KMS-11 (cell line): ENCODE results near the gene GRK4.

Experiments
- H2AFZ ChIP-seq: fragments of 200-600 bp; sonication (generic); 2 replicates; pipeline ENCODE4 v1.6.1; 2016; ENCODE audit warnings: antibody characterized with exemption, mixed run types, low read depth
- H3K27ac ChIP-seq: fragments of 200-600 bp; sonication (generic); 2 replicates; pipeline ENCODE4 v1.6.1; 2016; ENCODE audit warnings: mild to moderate bottlenecking, mixed run types
- H3K27me3 ChIP-seq: fragments of 200-600 bp; sonication (generic); 2 replicates; pipeline ENCODE4 v1.6.1; 2017; ENCODE audit warnings: mild to moderate bottlenecking, low read depth, mixed run types, moderate library complexity; ENCODE audit not compliant: insufficient read depth
- H3K36me3 ChIP-seq: fragments of 200-600 bp; sonication (generic); 2 replicates; pipeline ENCODE4 v1.6.1; 2017; ENCODE audit warnings: mild to moderate bottlenecking, mixed run types; ENCODE audit not compliant: insufficient read depth
- H3K4me1 ChIP-seq: fragments of 200-600 bp; sonication (generic); 2 replicates; pipeline ENCODE4 v1.6.1; 2016; ENCODE audit warnings: mild to moderate bottlenecking, low read depth, mixed run types; ENCODE audit not compliant: poor library complexity, severe bottlenecking
- H3K4me2 ChIP-seq: fragments of 200-600 bp; sonication (generic); 2 replicates; pipeline ENCODE4 v1.7.0; 2016; ENCODE audit warnings: mild to moderate bottlenecking, mixed run types
- H3K4me3 ChIP-seq: fragments of 200-600 bp; sonication (generic); IDR thresholded peaks from 2 replicates; pipeline ENCODE4 v1.6.1; 2017; ENCODE audit warnings: low read depth, low read length, mixed read lengths; ENCODE audit not compliant: insufficient read depth
- H3K79me2 ChIP-seq: fragments of 200-600 bp; sonication (generic); 2 replicates; pipeline ENCODE4 v1.6.1; 2016; ENCODE audit warnings: low read depth, mixed run types; ENCODE audit not compliant: insufficient read depth
- H3K9ac ChIP-seq: fragments of 200-600 bp; sonication (generic); 2 replicates; pipeline ENCODE4 v1.6.1; 2016; ENCODE audit warnings: mild to moderate bottlenecking, mixed run types
- H4K20me1 ChIP-seq: fragments of 200-600 bp; sonication (generic); 2 replicates; pipeline ENCODE4 v1.6.1; 2016; ENCODE audit warnings: mild to moderate bottlenecking, mixed run types; ENCODE audit not compliant: insufficient read depth
- CTCF ChIP-seq: fragments of 200-600 bp; sonication (generic); conservative IDR thresholded peaks from 2 replicates; pipeline ENCODE4 v1.6.1; 2017; ENCODE audit warnings: low read depth, mild to moderate bottlenecking, antibody characterized with exemption, low read length, moderate library complexity, mixed read lengths

The GRK4 gene

GRCh38 chr4:3054169-3054759, 90.9 kb downstream of the GRK4 start:
- peaks cover 52% of the 10 kb centered on the region; the same call in 1 of the 2 replicates for H3K27me3 ChIP-seq
- H3K4me3 ChIP-seq = no peak overlapping the region
- H3K4me1 ChIP-seq = no peaks in the 10 kb centered on the region
- H3K4me2 ChIP-seq = no peak overlapping the region
- H3K36me3 ChIP-seq = no peaks in the 10 kb centered on the region
- no peaks in the 10 kb centered on the region for H4K20me1 ChIP-seq
- no peak overlapping the region for H3K9ac ChIP-seq
- no peak overlapping the region for H3K27ac ChIP-seq
- TF ChIP-seq CTCF = no peak
- H3K79me2 ChIP-seq = no peaks in the 10 kb centered on the region
- no peak overlapping the region for H2AFZ ChIP-seq

- Histone ChIP-seq H3K36me3 (no peaks in the 10 kb centered on the region), H3K9ac (no peak overlapping the region), H3K27me3 (peaks cover 55% of the 10 kb centered on the region; the same call in 1 of the 2 replicates), H2AFZ (no peak overlapping the region), H3K27ac (no peak overlapping the region), H3K4me2 (no peak overlapping the region), H3K79me2 (no peaks in the 10 kb centered on the region), H3K4me1 (no peaks in the 10 kb centered on the region), H4K20me1 (no peaks in the 10 kb centered on the region), H3K4me3 (no peak overlapping the region)
- no peak for TF ChIP-seq CTCF
These were observed 96.6 kb downstream of the GRK4 start for GRCh38 chr4:3059943-3060342.

GRCh38 chr4:3060946-3061345, 97.6 kb downstream of the GRK4 start:
- Histone ChIP-seq H3K4me2 (no peak overlapping the region), H2AFZ (no peak overlapping the region), H3K4me3 (no peak overlapping the region), H3K36me3 (no peaks in the 10 kb centered on the region), H4K20me1 (no peaks in the 10 kb centered on the region), H3K27me3 (peaks cover 49% of the 10 kb centered on the region; the same call in 1 of the 2 replicates), H3K79me2 (no peaks in the 10 kb centered on the region), H3K27ac (no peak overlapping the region), H3K4me1 (no peaks in the 10 kb centered on the region), H3K9ac (no peak overlapping the region)
- no peak for TF ChIP-seq CTCF

GRCh38 chr4:3062471-3062870, 99.1 kb downstream of the GRK4 start:
- no peak for TF ChIP-seq CTCF
- H3K9ac ChIP-seq = no peak overlapping the region
- no peak overlapping the region for H2AFZ ChIP-seq
- no peaks in the 10 kb centered on the region for H3K36me3 ChIP-seq
- H3K79me2 ChIP-seq = no peaks in the 10 kb centered on the region
- H3K4me1 ChIP-seq = no peaks in the 10 kb centered on the region
- H3K27me3 ChIP-seq = peaks cover 43% of the 10 kb centered on the region; the same call in 1 of the 2 replicates
- H3K27ac ChIP-seq = no peak overlapping the region
- no peak overlapping the region for H3K4me3 ChIP-seq
- no peak overlapping the region for H3K4me2 ChIP-seq
- H4K20me1 ChIP-seq = no peaks in the 10 kb centered on the region
